Aorta (tissue), 5 donors: ENCODE results near the gene SBSN. TPM values are rescaled to one million over a fixed set of nuclear protein-coding genes. Genes with fewer than 3 reads are reported as not detected.

Experiments
- ATAC-seq: fragments of 200-7000 bp; cut with Tn5 transposase; one replicate; pipeline ENCODE4 v1.9.1; 2022; ENCODE audit warnings: moderate library complexity; ENCODE audit not compliant: low FRiP score
- DNase-seq, 2 donors: peaks; one replicate each; pipeline ENCODE4 v3.0.0-alpha.2; 2020
- H3K27ac ChIP-seq, 2 donors: one replicate each; pipeline ENCODE4 v1.5.1; 2013; ENCODE audit warnings: low read length in 2 of 2, mild to moderate bottlenecking in 2 of 2, moderate library complexity in 2 of 2, control low read depth in 1 of 2, inconsistent platforms in 1 of 2, low read depth in 1 of 2
- H3K27me3 ChIP-seq, 2 donors: one replicate each; pipeline ENCODE4 v1.6.1; 2013; ENCODE audit warnings: control low read depth in 1 of 2, low read length in 1 of 2, mild to moderate bottlenecking in 1 of 2, moderate library complexity in 1 of 2; ENCODE audit not compliant: insufficient read depth in 2 of 2, control insufficient read depth in 1 of 2
- H3K36me3 ChIP-seq, 2 donors: one replicate each; pipeline ENCODE4 v1.6.1; 2013; ENCODE audit warnings: control low read depth in 1 of 2, low read length in 1 of 2, mild to moderate bottlenecking in 1 of 2; ENCODE audit not compliant: insufficient read depth in 2 of 2, control insufficient read depth in 1 of 2
- H3K4me1 ChIP-seq, 2 donors: one replicate each; pipeline ENCODE4 v1.6.1; 2013; ENCODE audit warnings: low read length in 2 of 2, control low read depth in 1 of 2, mild to moderate bottlenecking in 1 of 2, moderate library complexity in 1 of 2; ENCODE audit not compliant: insufficient read depth in 2 of 2, control insufficient read depth in 1 of 2
- H3K4me3 ChIP-seq, 2 donors: one replicate each; pipeline ENCODE4 v1.5.1; 2013; ENCODE audit warnings: low read length in 2 of 2, control low read depth in 1 of 2, mild to moderate bottlenecking in 1 of 2
- H3K9me3 ChIP-seq: one replicate; pipeline ENCODE4 v1.6.1; 2013; ENCODE audit warnings: mild to moderate bottlenecking, low read length; ENCODE audit not compliant: control insufficient read depth
- WGBS, 2 donors: extraction: QIAGEN DNeasy Blood & Tissue Kit; methylation state at CpG; one replicate each; pipeline ENCODE4 v1.1.7; 2013; 5-methylcytosine and 5-hydroxymethylcytosine counted together
- intact Hi-C, 2 donors: fragments of 100-400 bp; cut with DNase I; formaldehyde crosslinking; loops; one replicate each; pipeline versions ENCODE4 v1.14.2 to v1.15.0; 2022
- polyA plus RNA-seq, 2 donors: library from polyadenylated mRNA; stranded (reverse); fragments of 200-250 nt; gene quantifications; one replicate each; pipeline ENCODE4 v1.2.3, GENCODE V29; 2013
- total RNA-seq, 2 donors: library from RNA; stranded (reverse); fragmentation: NEBNext Ultra II Directional; extraction: Animal tissue kit (Norgen Biotek cat#: 25700); gene quantifications; one replicate each; pipeline ENCODE4 v1.2.1, GENCODE V29; 2021
- donor health status: healthy with polysubstance abuse.
- donor health status: Bipolar disorder and iron deficiency.
- donor health status: DM: no; HTN: no; CAD: no.
- donor health status: DM: no; HTN: no; CAD: no.
- donor health status: DM: yes; HTN: yes; CAD: no.

SBSN gene
- total and polyA plus RNA-seq, 4 donors, result 0.23 TPM; not detected in 3

GRCh38 chr19:35508129-35508528 lies 20.0 kb downstream of the SBSN start:
- Histone ChIP-seq H3K9me3 (no peaks in the 10 kb centered on the region), H3K27me3 (no peaks in the 10 kb centered on the region), H3K36me3 (no peaks in the 10 kb centered on the region), H3K4me3 (no peak overlapping the region), H3K27ac (no peak overlapping the region), H3K4me1 (no peaks in the 10 kb centered on the region)
- 94 to 96% methylated on average over 3 of the region's 3 CpGs for WGBS, 2 donors
- DNase-seq (no peak), ATAC-seq (no peak)
- intact Hi-C loops, result loop anchor here in 1 of 2 donors (5.0 kb wide), 1 partner anchor 104 kb away; the partner anchor contains the start of gene HAUS5

- DNase-seq (no peak), ATAC-seq (no peak)
- Histone ChIP-seq H3K4me1 (no peaks in the 10 kb centered on the region), H3K27me3 (no peaks in the 10 kb centered on the region), H3K9me3 (no peaks in the 10 kb centered on the region), H3K4me3 (no peak overlapping the region), H3K27ac (no peak overlapping the region), H3K36me3 (no peaks in the 10 kb centered on the region)
- 85 to 89% methylated on average over 11 of the region's 11 CpGs for WGBS, 2 donors
- intact Hi-C loops, result loop anchor here in 1 of 2 donors (5.0 kb wide), 1 partner anchor 105 kb away; the partner anchor contains the start of gene HAUS5
Measured at GRCh38 chr19:35507561-35507960, 20.6 kb downstream of the SBSN start.

- Histone ChIP-seq H3K4me1 (no peaks in the 10 kb centered on the region), H3K27me3 (no peaks in the 10 kb centered on the region), H3K36me3 (no peaks in the 10 kb centered on the region), H3K4me3 (no peak overlapping the region), H3K27ac (no peak overlapping the region), H3K9me3 (no peaks in the 10 kb centered on the region)
- 89 to 91% methylated on average over 7 of the region's 7 CpGs for WGBS, 2 donors
- ATAC-seq (no peak), DNase-seq (no peak)
- intact Hi-C loops, result loop anchor here in 1 of 2 donors (5.0 kb wide), 1 partner anchor 106 kb away; the partner anchor contains the start of gene HAUS5
Measured at GRCh38 chr19:35506011-35506410, 22.1 kb downstream of the SBSN start.

GRCh38 chr19:35502751-35503150 lies 25.4 kb downstream of the SBSN start:
- 84 to 88% methylated on average over 4 of the region's 4 CpGs for WGBS, 2 donors
- H3K9me3 ChIP-seq, result no peaks in the 10 kb centered on the region
- no peak for ATAC-seq
- H3K27ac ChIP-seq, result no peak overlapping the region
- H3K36me3 ChIP-seq, result no peaks in the 10 kb centered on the region
- no peaks in the 10 kb centered on the region for H3K27me3 ChIP-seq
- intact Hi-C loops, result no loop called here
- H3K4me3 ChIP-seq, result no peak overlapping the region
- H3K4me1 ChIP-seq, result no peaks in the 10 kb centered on the region
- DNase-seq, result peak in 1 of 2 donors; percentile 22

GRCh38 chr19:35501684-35502083 lies 26.4 kb downstream of the SBSN start:
- H3K36me3 ChIP-seq, result no peaks in the 10 kb centered on the region
- no peaks in the 10 kb centered on the region for H3K9me3 ChIP-seq
- ATAC-seq (no peak), DNase-seq (peak in 1 of 2 donors; percentile 64)
- 81 to 85% methylated on average over 15 of the region's 15 CpGs for WGBS, 2 donors
- no peaks in the 10 kb centered on the region for H3K4me1 ChIP-seq
- no peak overlapping the region for H3K27ac ChIP-seq
- no peak overlapping the region for H3K4me3 ChIP-seq
- intact Hi-C loops, result no loop called here
- H3K27me3 ChIP-seq, result no peaks in the 10 kb centered on the region

- intact Hi-C loops, result no loop called here
- Histone ChIP-seq H3K4me3 (no peak overlapping the region), H3K27me3 (no peaks in the 10 kb centered on the region), H3K36me3 (no peaks in the 10 kb centered on the region), H3K4me1 (no peaks in the 10 kb centered on the region), H3K9me3 (no peaks in the 10 kb centered on the region), H3K27ac (no peak overlapping the region)
- DNase-seq (no peak), ATAC-seq (no peak)
- 87 to 90% methylated on average over 10 of the region's 10 CpGs for WGBS, 2 donors
Measured at GRCh38 chr19:35500611-35501010, 27.5 kb downstream of the SBSN start.

GRCh38 chr19:35498984-35499527 lies 29.1 kb downstream of the SBSN start:
- DNase-seq (no peak), ATAC-seq (no peak)
- Histone ChIP-seq H3K4me3 (no peak overlapping the region), H3K9me3 (no peaks in the 10 kb centered on the region), H3K36me3 (no peaks in the 10 kb centered on the region), H3K27me3 (no peaks in the 10 kb centered on the region), H3K27ac (no peak overlapping the region), H3K4me1 (no peaks in the 10 kb centered on the region)
- intact Hi-C loops, result loop anchor here (5.0 to 10.0 kb wide), 3 partner anchors 222 to 434 kb away; no protein-coding TSS in a partner anchor
- WGBS, 2 donors, result 78 to 83% methylated on average over 9 of the region's 9 CpGs

- Histone ChIP-seq H3K9me3 (no peaks in the 10 kb centered on the region), H3K27ac (no peak overlapping the region), H3K4me1 (no peaks in the 10 kb centered on the region), H3K27me3 (no peaks in the 10 kb centered on the region), H3K4me3 (no peak overlapping the region), H3K36me3 (no peaks in the 10 kb centered on the region)
- intact Hi-C loops, result loop anchor here (5.0 to 10.0 kb wide), 3 partner anchors 221 to 433 kb away; no protein-coding TSS in a partner anchor
- DNase-seq (no peak), ATAC-seq (no peak)
- WGBS, 2 donors, result 77 to 88% methylated on average over 3 of the region's 3 CpGs
Measured at GRCh38 chr19:35498220-35498619, 29.9 kb downstream of the SBSN start.

GRCh38 chr19:35497406-35497805 lies 30.7 kb downstream of the SBSN start:
- 68 to 72% methylated on average over 14 of the region's 14 CpGs for WGBS, 2 donors
- intact Hi-C loops, result loop anchor here (5.0 to 10.0 kb wide), 3 partner anchors 220 to 433 kb away; no protein-coding TSS in a partner anchor
- no peak overlapping the region for H3K27ac ChIP-seq

More at GRCh38 chr19:35497406-35497805, 30.7 kb downstream of the SBSN start:
- no peaks in the 10 kb centered on the region for H3K36me3 ChIP-seq
- no peaks in the 10 kb centered on the region for H3K4me1 ChIP-seq
- no peak for ATAC-seq
- DNase-seq, result no peak
- no peak overlapping the region for H3K4me3 ChIP-seq
- no peaks in the 10 kb centered on the region for H3K9me3 ChIP-seq
- no peaks in the 10 kb centered on the region for H3K27me3 ChIP-seq
